Colonic mucosa (tissue), 4 donors: Measurements from ENCODE around the gene ZNF343. TPM values are rescaled to one million over a fixed set of nuclear protein-coding genes. Genes with fewer than 3 reads are reported as not detected.

Experiments used
- DNase-seq: peaks from one replicate; pipeline ENCODE4 v3.0.0-alpha.2; 2020
- H3K27ac ChIP-seq: fragments of 200-600 bp; one replicate; pipeline ENCODE4 v1.8.0; 2021
- H3K27me3 ChIP-seq: fragments of 200-600 bp; one replicate; pipeline ENCODE4 v1.8.0; 2021
- H3K36me3 ChIP-seq: fragments of 200-600 bp; one replicate; pipeline ENCODE4 v1.8.0; 2021
- H3K4me1 ChIP-seq: fragments of 200-600 bp; one replicate; pipeline ENCODE4 v1.8.0; 2021; ENCODE audit warnings: mild to moderate bottlenecking
- H3K4me3 ChIP-seq: fragments of 200-600 bp; one replicate; pipeline ENCODE4 v1.8.0; 2021
- H3K9ac ChIP-seq, 2 donors: one replicate each; pipeline ENCODE4 v1.7.0; 2013; ENCODE audit warnings: control low read depth in 2 of 2, low read depth in 2 of 2, low read length in 2 of 2
- H3K9me3 ChIP-seq: fragments of 200-600 bp; one replicate; pipeline ENCODE4 v1.8.0; 2021
- CTCF ChIP-seq: fragments of 200-600 bp; IDR thresholded peaks from one replicate; pipeline ENCODE4 v1.8.0; 2022; ENCODE audit warnings: antibody characterized with exemption, mild to moderate bottlenecking
- intact Hi-C: fragments of 100-400 bp; cut with DNase I; formaldehyde crosslinking; loops from one replicate; pipeline ENCODE4 v1.14.1; 2022
- total RNA-seq, 2 donors: library from RNA; stranded (reverse); fragmentation: NEBNext Ultra II Directional in 1 of 2; extraction: Animal tissue kit (Norgen Biotek cat#: 25700) in 1 of 2; gene quantifications; one replicate each; pipeline ENCODE4 v1.2.1, GENCODE V29; 2021
- donor health status: healthy.
- donor health status: DM: no; HTN: no; CAD: no.
- donor health status: DM: no; HTN: no; CAD: no.

ZNF343 gene
- total RNA-seq, 2 donors from 2014 or later = 6.5 to 8.5 TPM

GRCh38 chr20:2485661-2486060 is 23.1 kb downstream of the ZNF343 start:
- no peaks in the 10 kb centered on the region for H3K27me3 ChIP-seq
- H3K4me3 ChIP-seq = no peak overlapping the region
- no peak for DNase-seq
- no peaks in the 10 kb centered on the region for H3K4me1 ChIP-seq
- H3K27ac ChIP-seq = no peak overlapping the region
- peaks cover 6% of the 10 kb centered on the region for H3K36me3 ChIP-seq
- H3K9ac ChIP-seq = no peak overlapping the region
- TF ChIP-seq CTCF = no peak
- intact Hi-C loops = no loop called here
- H3K9me3 ChIP-seq = no peaks in the 10 kb centered on the region

- no peak overlapping the region for H3K9ac ChIP-seq
- intact Hi-C loops = no loop called here
- H3K36me3 ChIP-seq = peaks cover 6% of the 10 kb centered on the region
Measured at GRCh38 chr20:2485080-2485479, 23.6 kb downstream of the ZNF343 start.

GRCh38 chr20:2483504-2483903 is 25.2 kb downstream of the ZNF343 start:
- no peak for DNase-seq
- no peak overlapping the region for H3K9ac ChIP-seq
- intact Hi-C loops = no loop called here

More at GRCh38 chr20:2485080-2485479, 23.6 kb downstream of the ZNF343 start:
- Histone ChIP-seq H3K4me1 (no peaks in the 10 kb centered on the region), H3K4me3 (no peak overlapping the region), H3K27me3 (no peaks in the 10 kb centered on the region), H3K27ac (no peak overlapping the region), H3K9me3 (no peaks in the 10 kb centered on the region)
- no peak for TF ChIP-seq CTCF
- DNase-seq = no peak

DNA sequence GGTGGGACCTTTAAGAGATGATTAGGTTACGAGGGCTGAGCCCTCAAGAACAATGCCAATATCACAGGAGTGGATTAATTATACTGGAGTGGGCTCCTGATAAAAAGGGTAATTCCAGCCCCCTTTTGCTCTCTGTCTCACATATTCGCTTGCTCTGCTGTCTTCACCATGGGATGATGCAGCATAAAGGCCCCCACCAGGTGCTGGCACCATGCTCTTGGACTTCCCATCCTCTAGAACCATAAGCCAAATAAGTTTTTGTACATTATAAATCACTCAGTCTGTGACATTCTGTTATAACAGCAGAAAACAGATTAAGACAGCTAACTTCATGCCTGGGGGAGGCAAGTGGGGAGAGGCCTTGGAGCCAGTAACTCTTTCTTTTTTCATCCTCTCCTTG is 28.3 kb downstream of the ZNF343 start:
- H3K36me3 ChIP-seq = no peaks in the 10 kb centered on the region
- no peak overlapping the region for H3K9ac ChIP-seq
- H3K27me3 ChIP-seq = no peaks in the 10 kb centered on the region
- H3K27ac ChIP-seq = no peak overlapping the region
- no peak for DNase-seq
- H3K9me3 ChIP-seq = no peaks in the 10 kb centered on the region
- H3K4me3 ChIP-seq = no peak overlapping the region
- TF ChIP-seq CTCF = no peak
- H3K4me1 ChIP-seq = no peaks in the 10 kb centered on the region
- intact Hi-C loops = no loop called here

More at GRCh38 chr20:2483504-2483903, 25.2 kb downstream of the ZNF343 start:
- Histone ChIP-seq H3K27ac (no peak overlapping the region), H3K27me3 (no peaks in the 10 kb centered on the region), H3K9me3 (no peaks in the 10 kb centered on the region), H3K36me3 (peaks cover 6% of the 10 kb centered on the region), H3K4me1 (no peaks in the 10 kb centered on the region), H3K4me3 (no peak overlapping the region)
- no peak for TF ChIP-seq CTCF

- no peak for DNase-seq
- TF ChIP-seq CTCF = no peak
- Histone ChIP-seq H3K27ac (no peak overlapping the region), H3K9ac (no peak overlapping the region), H3K9me3 (no peaks in the 10 kb centered on the region), H3K27me3 (no peaks in the 10 kb centered on the region), H3K4me3 (no peak overlapping the region), H3K4me1 (no peaks in the 10 kb centered on the region), H3K36me3 (no peaks in the 10 kb centered on the region)
- intact Hi-C loops = no loop called here
Measured at GRCh38 chr20:2476742-2477615, 31.7 kb downstream of the ZNF343 start.
